Heart left ventricle (tissue), 13 donors: ENCODE measurements around the gene RNF181.

Experiments used
- CTCF ChIP-seq, 12 donors: fragments of 200-600 bp; sonication (generic) in 4 of 12; IDR thresholded peaks; one replicate each; pipeline versions ENCODE4 v1.5.0 to v1.8.0; 2018 to 2022; ENCODE audit warnings: antibody characterized with exemption in 12 of 12, mild to moderate bottlenecking in 5 of 12
- POLR2A ChIP-seq, 2 donors: fragments of 450-650 bp; IDR thresholded peaks; one replicate each; pipeline ENCODE4 v1.6.1; 2017; ENCODE audit warnings: antibody characterized with exemption in 2 of 2, mild to moderate bottlenecking in 2 of 2, moderate library complexity in 2 of 2
- donor health status: ischemic (EF 13 %, LVEDD 7.1; RV severe dilation, severe dysfunction).
- donor health status: DM: no; HTN: yes; CAD: no.
- donor health status: DM: no; HTN: no; CAD: no.
- donor health status: ischemic (EF 25% LVEDD 6.9; RV normal size, moderate dysfunction).
- donor health status: ischemic (EF 25% LVEDD 5.7; RV mildly dilated, moderate dysfunction).
- donor health status: ischemic (EF 35%, LVEDD 5.7; RV mildly dilated, moderate dysfunction).
- donor health status: nonischemic (EF 11% LVEDD 7.7; RV severe dilation, severe dysfunction).
- donor health status: DM: yes; HTN: yes; CAD: no.
- donor health status: PGD.
- donor health status: ischemic (EF 29% LVEDD 5.4; RV normal size, mild dysfunction).
- donor health status: nonischemic (EF 23%, LVEDD 6.1; RV moderate dilation, normal function).

GRCh38 chr2:85591563-85591962 is 4.0 kb upstream of the RNF181 start:
- TF ChIP-seq POLR2A (IDR thresholded peaks at IDR 0.05) (no peak), CTCF (IDR thresholded peaks at IDR 0.05) (no peak)
